ENCODE measurements around the gene POLR2L. TPM values are rescaled to one million over a fixed set of nuclear protein-coding genes. Genes with fewer than 3 reads are reported as not detected.

The POLR2L gene
- total and polyA plus RNA-seq, 4 donors = 34.7 to 160 (median 124) TPM

DNA sequence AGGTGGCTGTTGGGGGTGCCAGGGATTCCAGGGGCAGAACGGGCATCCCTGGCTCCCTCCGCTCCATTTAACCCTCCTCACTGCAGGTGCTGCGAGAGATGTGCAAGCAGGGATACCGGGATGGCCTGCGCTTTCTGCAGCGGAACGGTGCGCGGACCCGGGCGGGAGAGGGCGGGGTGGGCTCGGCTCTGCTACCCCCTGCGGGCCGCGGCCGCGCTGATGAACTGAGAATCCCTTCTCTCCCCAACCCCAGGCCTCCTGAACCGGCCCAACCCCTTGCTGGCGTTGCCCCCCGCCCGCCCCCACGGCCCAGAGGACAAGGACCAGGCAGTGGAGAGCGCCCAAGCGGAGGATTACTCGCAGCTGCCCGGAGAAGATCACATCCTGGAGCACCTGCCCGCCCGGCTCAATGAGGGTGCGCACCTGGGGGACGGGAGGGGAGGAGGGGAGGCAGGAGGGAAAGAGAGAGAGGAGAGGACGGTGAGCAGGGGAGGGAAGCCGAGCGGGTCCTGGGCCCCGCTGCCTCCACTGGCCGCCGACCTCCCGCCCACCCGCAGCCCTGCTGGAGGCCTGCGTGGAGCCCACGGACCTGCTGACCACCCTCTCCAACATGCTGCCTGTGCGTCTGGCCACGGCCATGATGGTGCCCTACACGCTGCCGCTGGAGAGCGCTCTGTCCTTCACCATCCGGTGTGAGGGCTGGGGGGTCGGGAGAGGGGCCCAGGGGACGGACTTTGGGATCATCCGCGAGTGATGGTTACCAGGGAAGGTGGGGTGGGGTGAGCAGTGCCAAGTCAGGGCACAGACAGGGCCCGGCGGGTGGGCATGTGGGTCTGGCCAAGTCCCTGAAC lies 18.7 kb downstream of the POLR2L start:
- peaks cover 37% of the 10 kb centered on the region for H3K27me3 ChIP-seq (ENCODE audit: control insufficient read depth, insufficient read depth, low read length)
- no peaks in the 10 kb centered on the region for H3K9me3 ChIP-seq (ENCODE audit: control insufficient read depth, insufficient read depth, low read length)
- DNase-seq (ENCODE audit: low read depth in 4 of 6, low spot score in 6 of 6) = no peak
- H3K27ac ChIP-seq (ENCODE audit: low read depth, low read length) = no peak overlapping the region
- H3K36me3 ChIP-seq (ENCODE audit: control insufficient read depth, insufficient read depth, low read length) = peaks cover 58% of the 10 kb centered on the region
- H3K4me3 ChIP-seq (ENCODE audit: low read depth, low read length) = no peak overlapping the region
- H3K4me1 ChIP-seq (ENCODE audit: control insufficient read depth, insufficient read depth, low read length) = peaks cover 60% of the 10 kb centered on the region
- 72% methylated on average over 39 of the region's 53 CpGs for WGBS (ENCODE audit: insufficient coverage)

DNA sequence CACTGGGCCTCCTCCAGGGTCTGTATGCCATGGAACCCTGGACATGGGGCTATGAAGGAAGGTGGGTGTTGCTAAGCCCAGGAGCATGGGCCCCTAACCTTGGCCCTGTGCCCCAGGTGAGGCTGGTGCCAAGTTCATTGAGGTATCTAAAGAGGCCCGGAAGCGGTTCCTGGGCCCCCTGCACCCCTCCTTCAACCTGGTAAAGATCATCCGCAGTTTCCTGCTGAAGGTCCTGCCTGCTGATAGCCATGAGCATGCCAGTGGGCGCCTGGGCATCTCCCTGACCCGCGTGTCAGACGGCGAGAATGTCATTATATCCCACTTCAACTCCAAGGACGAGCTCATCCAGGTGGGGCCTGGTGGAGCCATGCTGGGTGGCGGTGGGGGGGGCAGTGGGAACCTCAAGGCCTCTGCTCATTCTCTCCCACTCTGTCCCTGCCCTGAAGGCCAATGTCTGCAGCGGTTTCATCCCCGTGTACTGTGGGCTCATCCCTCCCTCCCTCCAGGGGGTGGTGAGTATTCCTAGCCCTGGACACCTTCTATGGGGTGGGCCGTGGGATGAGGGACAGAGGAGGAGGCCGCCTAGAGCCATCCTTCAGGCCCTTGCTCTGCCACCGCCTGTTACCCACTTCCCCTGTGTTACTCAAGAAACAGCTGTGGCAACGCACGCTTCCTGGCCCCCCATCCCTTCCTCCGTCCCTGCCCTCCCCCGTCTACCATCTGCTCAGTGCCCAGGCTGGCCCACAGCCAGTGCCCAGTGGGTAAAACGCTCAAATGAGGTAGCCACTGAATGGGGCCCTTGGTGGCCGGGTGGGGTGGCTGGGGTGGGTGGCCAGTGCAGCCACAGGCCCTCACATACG lies 20.6 kb downstream of the POLR2L start:
- no peak for DNase-seq (ENCODE audit: low read depth in 4 of 6, low spot score in 6 of 6)
- Histone ChIP-seq H3K4me3 (ENCODE audit: low read depth, low read length) (no peak overlapping the region), H3K36me3 (ENCODE audit: control insufficient read depth, insufficient read depth, low read length) (peaks cover 58% of the 10 kb centered on the region), H3K9me3 (ENCODE audit: control insufficient read depth, insufficient read depth, low read length) (no peaks in the 10 kb centered on the region), H3K27me3 (ENCODE audit: control insufficient read depth, insufficient read depth, low read length) (peaks cover 20% of the 10 kb centered on the region), H3K4me1 (ENCODE audit: control insufficient read depth, insufficient read depth, low read length) (peaks cover 47% of the 10 kb centered on the region), H3K27ac (ENCODE audit: low read depth, low read length) (no peak overlapping the region)
- WGBS (ENCODE audit: insufficient coverage) = 61% methylated on average over 14 of the region's 22 CpGs

DNA sequence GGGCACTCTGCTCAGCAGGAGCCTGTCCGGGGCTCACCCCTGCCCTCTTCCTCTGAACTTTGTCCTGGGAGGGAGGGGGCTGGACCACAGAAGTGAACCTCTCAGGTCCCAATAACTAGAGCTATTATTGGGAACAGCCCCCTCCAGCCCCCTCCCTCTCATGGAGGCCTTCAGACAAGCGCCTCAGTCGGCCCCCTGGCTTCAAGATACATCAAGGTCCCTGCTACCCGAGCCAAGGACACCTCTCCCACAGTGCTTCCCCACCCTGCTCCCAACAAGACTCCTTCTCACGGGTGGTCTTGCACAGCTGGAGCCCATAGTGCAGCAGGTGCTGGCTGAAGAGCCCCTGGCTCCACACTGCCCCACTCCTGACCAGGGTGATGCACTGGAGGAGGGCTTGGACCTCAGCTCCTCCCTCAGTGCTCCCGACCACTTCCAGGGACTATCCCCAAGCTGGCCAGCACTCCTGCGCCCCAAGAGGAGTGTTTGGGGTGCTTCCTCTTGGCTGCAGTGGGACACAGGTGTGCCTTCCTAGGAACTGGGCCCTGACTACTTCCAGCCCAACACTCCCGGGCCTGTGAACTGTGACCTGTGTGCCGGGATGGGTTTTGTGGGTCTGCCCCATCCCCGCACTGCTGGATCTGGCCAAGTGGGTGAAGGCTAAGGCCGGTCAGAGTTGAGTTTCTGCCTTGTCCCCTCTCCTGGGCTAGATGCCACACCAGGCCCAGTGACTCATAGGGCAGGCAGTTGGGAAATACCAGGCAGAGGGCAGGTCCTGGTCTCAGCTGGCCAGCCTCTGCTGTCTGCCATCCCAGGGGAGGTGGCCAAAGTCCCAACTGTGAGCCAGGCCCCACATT lies 21.4 kb downstream of the POLR2L start:
- 79% methylated on average over 10 of the region's 11 CpGs for WGBS (ENCODE audit: insufficient coverage)
- H3K27ac ChIP-seq (ENCODE audit: low read depth, low read length) = no peak overlapping the region
- DNase-seq (ENCODE audit: low read depth in 4 of 6, low spot score in 6 of 6) = no peak

DNA sequence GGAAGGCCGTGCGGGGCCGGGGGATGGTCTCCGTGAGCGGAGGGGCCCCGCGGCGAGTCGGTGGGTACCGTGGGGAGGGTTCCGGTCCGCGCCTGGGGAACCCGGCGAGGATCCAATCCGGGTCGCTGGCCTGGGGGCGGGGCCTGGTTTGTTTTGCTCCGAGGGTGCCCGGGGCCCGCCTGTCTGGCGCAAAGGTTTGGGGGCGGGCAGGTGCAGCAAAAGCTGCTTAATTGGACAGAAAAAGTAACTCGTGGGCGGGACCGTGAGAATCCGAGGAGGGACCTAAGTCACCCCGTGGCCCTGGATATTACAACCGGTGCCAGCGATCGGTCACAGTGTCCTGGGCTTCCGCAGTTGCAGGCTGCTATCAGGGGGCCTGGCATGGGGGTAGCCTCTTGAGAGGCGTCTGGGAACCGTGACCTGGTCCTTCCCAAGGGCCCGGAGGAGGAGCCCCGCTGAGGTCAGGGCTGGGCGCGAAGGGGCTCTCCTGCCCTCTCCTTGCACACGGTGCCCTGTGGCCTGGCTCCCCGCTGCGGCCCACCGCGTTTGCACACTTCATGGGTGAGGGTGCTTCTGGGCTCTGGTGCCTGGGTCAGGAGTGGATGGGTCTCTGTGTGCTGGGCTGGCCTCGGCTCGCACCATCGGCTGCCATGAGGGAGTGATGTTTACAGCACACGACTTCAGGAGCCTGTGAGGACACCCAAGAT lies 22.2 kb downstream of the POLR2L start:
- Histone ChIP-seq H3K36me3 (ENCODE audit: control insufficient read depth, insufficient read depth, low read length) (peaks cover 60% of the 10 kb centered on the region), H3K4me1 (ENCODE audit: control insufficient read depth, insufficient read depth, low read length) (peaks cover 38% of the 10 kb centered on the region), H3K4me3 (ENCODE audit: low read depth, low read length) (peak overlapping the region; percentile 62), H3K9me3 (ENCODE audit: control insufficient read depth, insufficient read depth, low read length) (no peaks in the 10 kb centered on the region), H3K27me3 (ENCODE audit: control insufficient read depth, insufficient read depth, low read length) (peaks cover 5% of the 10 kb centered on the region), H3K27ac (ENCODE audit: low read depth, low read length) (no peak overlapping the region)
- 5% methylated on average over 47 of the region's 47 CpGs for WGBS (ENCODE audit: insufficient coverage)
- peak in 2 of 6 donors; percentile 67 for DNase-seq (ENCODE audit: low read depth in 4 of 6, low spot score in 6 of 6)

More for the DNA sequence above, 21.4 kb downstream of the POLR2L start:
- H3K36me3 ChIP-seq (ENCODE audit: control insufficient read depth, insufficient read depth, low read length) = peaks cover 60% of the 10 kb centered on the region
- no peaks in the 10 kb centered on the region for H3K9me3 ChIP-seq (ENCODE audit: control insufficient read depth, insufficient read depth, low read length)
- H3K27me3 ChIP-seq (ENCODE audit: control insufficient read depth, insufficient read depth, low read length) = peaks cover 13% of the 10 kb centered on the region
- H3K4me3 ChIP-seq (ENCODE audit: low read depth, low read length) = peak overlapping the region; percentile 62
- peaks cover 39% of the 10 kb centered on the region for H3K4me1 ChIP-seq (ENCODE audit: control insufficient read depth, insufficient read depth, low read length)

DNA sequence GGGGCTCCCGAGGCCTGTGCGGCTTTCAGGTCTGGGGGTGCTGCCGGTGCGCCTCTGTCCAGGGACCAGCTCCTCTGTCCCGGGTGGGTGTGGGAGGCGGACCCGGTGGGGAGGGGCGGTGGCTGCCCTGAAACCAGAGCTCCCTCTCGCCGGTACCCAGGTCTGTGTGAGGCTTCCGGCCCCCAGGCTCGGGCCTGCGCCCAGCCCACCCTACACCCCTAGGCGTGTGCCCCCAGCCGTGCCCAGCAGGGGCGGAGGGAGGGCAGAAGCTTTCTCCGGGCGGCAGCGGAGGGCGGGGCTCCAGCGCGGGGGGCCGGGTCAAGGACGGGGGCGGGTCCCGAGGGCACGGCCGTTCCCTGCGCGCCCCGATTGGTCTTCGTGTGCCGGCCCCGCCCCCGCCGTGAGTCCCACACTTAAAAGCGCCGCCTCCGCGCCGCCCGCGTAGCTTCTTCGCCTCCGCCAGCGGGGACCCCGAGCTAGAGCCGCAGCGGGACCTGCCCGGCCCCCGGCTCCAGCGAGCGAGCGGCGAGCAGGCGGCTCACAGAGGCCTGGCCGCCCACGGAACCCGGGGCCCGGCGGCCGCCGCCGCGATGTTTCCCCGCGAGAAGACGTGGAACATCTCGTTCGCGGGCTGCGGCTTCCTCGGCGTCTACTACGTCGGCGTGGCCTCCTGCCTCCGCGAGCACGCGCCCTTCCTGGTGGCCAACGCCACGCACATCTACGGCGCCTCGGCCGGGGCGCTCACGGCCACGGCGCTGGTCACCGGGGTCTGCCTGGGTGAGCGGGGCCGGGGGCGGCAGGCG lies 23.0 kb downstream of the POLR2L start:
- WGBS (ENCODE audit: insufficient coverage) = under 1% methylated on average over 96 of the region's 96 CpGs
- H3K27ac ChIP-seq (ENCODE audit: low read depth, low read length) = peak overlapping the region; percentile 54
- peak in 5 of 6 donors; percentile 78 to 97 (median 82) for DNase-seq (ENCODE audit: low read depth in 4 of 6, low spot score in 6 of 6)

DNA sequence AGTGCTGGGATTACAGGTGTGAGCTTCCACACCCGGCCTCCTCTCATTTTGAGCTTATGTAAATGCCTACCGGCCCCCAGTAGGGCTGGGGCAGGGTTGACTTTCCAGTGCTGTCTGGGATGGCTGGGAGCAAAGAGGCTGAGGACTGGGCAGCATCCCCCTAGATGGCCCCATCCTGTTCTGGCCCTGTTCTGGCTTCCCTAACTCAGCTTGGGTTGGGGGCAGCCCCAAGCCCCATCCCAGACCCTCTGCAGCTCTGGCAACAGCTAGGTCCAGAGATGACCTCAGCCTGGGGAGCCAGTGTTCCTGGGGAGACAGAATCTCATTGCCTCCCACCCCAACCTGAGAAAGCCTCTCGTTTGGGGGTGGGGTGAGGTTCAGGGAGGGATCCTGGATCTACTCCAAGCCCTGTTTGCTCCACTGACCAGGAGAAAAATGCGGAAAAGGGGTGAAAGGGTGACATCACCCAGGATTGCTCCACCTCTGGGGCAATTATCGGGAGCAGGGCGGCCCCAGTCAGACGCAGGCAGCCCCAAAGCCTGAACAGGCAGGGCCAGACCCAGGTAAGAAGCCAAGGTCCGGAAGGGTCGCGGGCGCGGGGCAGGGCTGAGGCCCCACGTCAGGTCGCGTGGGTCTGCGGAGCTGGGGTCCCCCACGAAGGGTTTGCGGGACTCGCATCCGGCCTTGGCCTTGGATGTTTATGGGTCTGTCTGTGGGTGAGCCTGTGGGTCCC lies 23.8 kb downstream of the POLR2L start, which contains the start of gene PNPLA2:
Gene PNPLA2 (plus strand): TSS at position 519 of the 733 bp plus-strand sequence. CDS start 805 bp downstream, outside the sequence.
- Histone ChIP-seq H3K4me1 (ENCODE audit: control insufficient read depth, insufficient read depth, low read length) (peaks cover 34% of the 10 kb centered on the region), H3K27me3 (ENCODE audit: control insufficient read depth, insufficient read depth, low read length) (no peaks in the 10 kb centered on the region), H3K9me3 (ENCODE audit: control insufficient read depth, insufficient read depth, low read length) (no peaks in the 10 kb centered on the region), H3K27ac (ENCODE audit: low read depth, low read length) (peak within 1 kb of the TSS; percentile 54), H3K4me3 (ENCODE audit: low read depth, low read length) (peak within 1 kb of the TSS; percentile 62), H3K36me3 (ENCODE audit: control insufficient read depth, insufficient read depth, low read length) (peaks cover 55% of the 10 kb centered on the region)
- DNase-seq (ENCODE audit: low read depth in 4 of 6, low spot score in 6 of 6) = no peak
- WGBS (ENCODE audit: insufficient coverage) = 42% methylated on average over 19 of the region's 20 CpGs

More for the DNA sequence above, 23.0 kb downstream of the POLR2L start:
- Histone ChIP-seq H3K4me3 (ENCODE audit: low read depth, low read length) (peak overlapping the region; percentile 62), H3K36me3 (ENCODE audit: control insufficient read depth, insufficient read depth, low read length) (peaks cover 57% of the 10 kb centered on the region), H3K27me3 (ENCODE audit: control insufficient read depth, insufficient read depth, low read length) (no peaks in the 10 kb centered on the region), H3K4me1 (ENCODE audit: control insufficient read depth, insufficient read depth, low read length) (peaks cover 34% of the 10 kb centered on the region), H3K9me3 (ENCODE audit: control insufficient read depth, insufficient read depth, low read length) (no peaks in the 10 kb centered on the region)

DNA sequence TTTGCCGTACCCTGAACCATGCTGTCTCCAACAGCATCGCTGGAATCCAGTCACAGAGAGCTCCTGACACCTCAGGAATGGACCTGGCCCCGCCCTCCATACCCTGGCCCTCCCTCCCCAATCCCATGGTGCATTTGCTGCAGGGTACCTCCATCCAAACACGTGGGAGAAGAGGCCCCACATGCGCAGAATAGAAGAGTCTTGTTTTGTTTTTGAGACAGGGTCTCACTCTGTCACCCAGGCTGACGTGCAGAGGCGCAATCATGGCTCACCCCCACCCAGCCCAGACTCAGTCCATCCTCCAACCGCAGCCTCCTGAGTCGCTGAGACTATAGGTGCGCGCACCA lies 25.9 kb downstream of the POLR2L start:
- no peak overlapping the region for H3K4me3 ChIP-seq (ENCODE audit: low read depth, low read length)
- 63% methylated on average over 3 of the region's 11 CpGs for WGBS (ENCODE audit: insufficient coverage)
- no peak for DNase-seq (ENCODE audit: low read depth in 4 of 6, low spot score in 6 of 6)
- H3K36me3 ChIP-seq (ENCODE audit: control insufficient read depth, insufficient read depth, low read length) = peaks cover 58% of the 10 kb centered on the region
- H3K27me3 ChIP-seq (ENCODE audit: control insufficient read depth, insufficient read depth, low read length) = no peaks in the 10 kb centered on the region
- H3K27ac ChIP-seq (ENCODE audit: low read depth, low read length) = no peak overlapping the region
- peaks cover 29% of the 10 kb centered on the region for H3K4me1 ChIP-seq (ENCODE audit: control insufficient read depth, insufficient read depth, low read length)
- no peaks in the 10 kb centered on the region for H3K9me3 ChIP-seq (ENCODE audit: control insufficient read depth, insufficient read depth, low read length)

Data from spinal cord (tissue), 10 donors.